NT2/D1 (cell line): ENCODE results near the gene L2HGDH.

Experiments used
- YY1 ChIP-seq: IDR thresholded peaks from 2 replicates; pipeline ENCODE4 v1.6.1; 2011; ENCODE audit not compliant: insufficient read length, insufficient read depth
- ZNF274 ChIP-seq: IDR thresholded peaks from 2 replicates; pipeline ENCODE4 v1.6.1; 2011; ENCODE audit warnings: mild to moderate bottlenecking, low read depth, low read length

GRCh38 chr14:50222055-50222613, 89.9 kb downstream of the L2HGDH start:
- no peak for TF ChIP-seq ZNF274
- TF ChIP-seq YY1, result no peak
